HG02970 (cell line): Measurements from ENCODE around the gene ILKAP.

Experiments used
- ATAC-seq: cut with Tn5 transposase; IDR thresholded peaks from one replicate; pipeline ENCODE4 v1.9.1; 2021; ENCODE audit warnings: mild to moderate bottlenecking, moderate library complexity, moderate number of reproducible peaks; ENCODE audit not compliant: unreplicated experiment, low FRiP score

The ILKAP gene

DNA sequence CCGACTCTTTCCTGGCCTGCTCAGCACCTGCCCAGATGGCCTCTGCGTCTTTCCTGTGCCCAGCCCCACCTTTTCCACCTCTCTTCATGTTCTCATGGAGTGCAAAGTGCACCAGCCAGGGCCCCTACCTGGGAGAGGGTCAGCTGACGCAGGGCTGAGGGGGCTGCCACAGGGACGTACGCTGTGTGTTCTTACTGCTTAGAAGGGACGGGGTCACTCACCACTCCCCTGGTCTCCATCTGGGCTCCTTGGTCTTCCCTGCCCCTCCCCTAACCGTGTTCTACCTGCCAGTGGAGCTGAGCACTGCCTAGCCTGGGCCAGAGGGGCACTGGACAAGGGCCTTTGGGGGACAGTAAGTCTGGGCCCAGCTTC lies 36.2 kb downstream of the ILKAP start:
- no peak for ATAC-seq

DNA sequence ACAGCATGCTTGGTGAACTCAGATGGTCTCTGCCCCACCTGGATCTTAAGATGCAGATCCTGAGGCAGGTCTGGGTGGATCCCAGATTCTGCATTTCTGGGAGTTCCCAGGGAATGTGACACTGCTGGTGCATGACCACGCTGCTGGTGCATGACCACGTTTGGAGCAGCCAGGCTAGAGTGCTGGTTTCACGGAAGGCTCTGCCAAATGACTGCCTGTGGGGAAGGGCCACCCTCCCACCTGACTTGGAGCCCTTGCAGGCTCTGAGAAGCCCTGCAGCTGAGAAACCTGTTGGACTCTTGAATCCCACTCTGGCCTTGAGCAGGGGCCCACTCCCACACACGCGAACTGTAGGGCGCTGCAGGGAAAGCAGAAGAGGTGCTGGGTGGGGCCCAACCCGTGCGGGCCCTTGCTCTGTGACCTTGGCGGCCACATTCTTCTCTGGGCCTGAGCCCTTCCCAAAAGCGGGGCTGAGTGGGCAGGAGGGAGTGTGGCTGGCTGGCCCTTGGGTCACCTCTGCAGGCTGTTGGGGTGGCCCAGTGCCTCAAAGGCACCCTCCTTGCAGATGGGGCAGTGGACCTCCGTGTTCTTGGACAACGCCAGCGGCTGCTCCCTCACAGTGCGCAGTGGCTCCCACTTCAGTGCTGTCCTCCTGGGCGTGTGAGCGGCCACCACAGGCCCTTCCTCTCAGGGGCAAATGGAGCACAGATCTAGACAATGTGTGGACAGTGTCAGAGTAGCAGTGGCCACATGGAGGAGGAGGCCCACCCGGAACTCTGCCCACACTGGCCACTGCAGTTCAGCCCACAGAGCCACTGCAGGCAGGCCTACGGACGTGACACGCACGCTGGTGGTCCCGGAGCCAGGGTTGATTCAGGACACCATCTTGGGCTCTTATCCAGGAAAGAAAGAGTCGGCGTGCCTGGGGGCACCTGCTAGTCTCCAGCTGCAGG lies 36.8 kb downstream of the ILKAP start:
- ATAC-seq = no peak

GRCh38 chr2:238165288-238165921 lies 38.1 kb downstream of the ILKAP start:
- ATAC-seq = no peak

DNA sequence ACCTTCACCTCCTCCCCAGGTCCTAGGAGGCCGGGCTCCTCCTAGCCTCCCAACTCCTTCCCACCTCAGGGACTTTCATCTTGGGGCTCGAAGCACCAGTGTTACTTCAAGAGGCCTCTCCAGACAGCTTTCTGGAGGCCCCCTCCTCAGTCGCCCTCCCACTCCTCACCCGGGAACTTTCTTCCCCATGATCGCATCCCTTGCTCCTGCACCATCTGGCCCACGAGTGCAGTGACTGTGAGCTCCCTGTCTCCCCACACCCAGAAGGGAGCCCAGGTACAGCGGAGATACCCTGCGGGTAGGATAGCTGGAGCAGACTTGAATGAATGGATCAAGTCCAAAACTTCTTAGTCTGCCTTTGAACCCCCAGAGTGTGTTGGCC lies 38.6 kb downstream of the ILKAP start:
- no peak for ATAC-seq

DNA sequence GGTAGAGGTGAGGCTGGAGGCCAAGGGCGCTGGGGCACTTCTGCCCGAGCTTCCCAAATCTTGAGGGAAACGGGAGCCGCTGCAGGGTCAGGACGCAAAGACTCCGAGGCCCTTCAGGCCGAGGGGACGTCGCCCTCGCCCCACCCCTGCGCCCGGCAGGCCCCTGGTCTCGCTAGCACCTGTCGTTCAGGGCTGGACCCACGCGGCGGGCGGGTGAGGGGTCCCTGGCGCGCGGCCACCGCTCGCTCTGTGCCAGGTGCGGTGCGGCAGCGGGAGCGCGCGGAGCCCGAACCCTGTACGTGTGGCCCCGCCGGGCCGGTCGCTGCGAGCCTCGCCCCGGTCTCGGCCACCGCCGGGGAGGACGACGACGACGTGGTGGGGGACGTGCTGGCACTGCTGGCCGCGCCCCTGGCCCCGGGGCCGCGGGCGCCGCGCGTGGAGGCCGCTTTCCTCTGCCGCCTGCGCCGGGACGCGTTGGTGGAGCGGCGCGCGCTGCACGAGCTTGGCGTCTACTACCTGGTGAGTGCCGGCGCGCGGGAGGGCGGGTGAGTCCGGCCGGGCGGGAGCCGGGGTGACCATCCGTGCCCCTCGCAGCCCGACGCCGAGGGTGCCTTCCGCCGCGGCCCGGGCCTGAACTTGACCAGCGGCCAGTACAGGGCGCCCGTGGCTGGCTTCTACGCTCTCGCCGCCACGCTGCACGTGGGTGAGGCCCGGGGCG lies 39.9 kb downstream of the ILKAP start:
- ATAC-seq = no peak

- no peak for ATAC-seq
Observed at GRCh38 chr2:238162846-238163441, 40.6 kb downstream of the ILKAP start.

DNA sequence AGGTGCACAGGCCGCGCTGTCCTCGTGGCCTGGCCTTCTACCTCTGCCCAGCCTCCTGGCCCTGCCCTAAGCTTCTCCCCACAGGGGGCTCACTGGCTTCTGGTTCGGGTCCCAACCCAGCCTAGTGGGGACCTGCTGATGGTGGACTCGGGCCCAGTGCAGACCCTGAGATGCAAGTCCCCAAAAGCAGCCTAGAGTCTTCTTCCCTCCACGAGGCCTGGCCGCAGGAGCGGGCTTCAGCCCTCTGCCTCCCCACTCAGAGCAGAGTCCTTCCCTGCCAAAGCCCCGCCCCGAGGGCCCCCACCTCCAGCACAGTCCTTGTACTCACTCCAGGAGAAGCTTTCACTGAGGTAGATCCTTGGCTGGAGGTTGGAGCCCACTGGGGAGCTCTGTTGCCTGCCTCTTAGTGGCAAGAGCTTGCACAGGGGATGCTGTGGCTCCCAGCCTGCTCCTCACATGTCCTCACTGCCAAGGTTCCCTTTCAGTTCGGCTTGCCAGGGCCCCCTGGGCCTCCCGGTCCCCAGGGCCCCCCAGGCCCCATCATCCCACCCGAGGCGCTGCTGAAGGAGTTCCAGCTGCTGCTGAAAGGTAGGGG lies 41.1 kb downstream of the ILKAP start:
- no peak for ATAC-seq

GRCh38 chr2:238161291-238162051 lies 42.0 kb downstream of the ILKAP start:
- ATAC-seq = no peak

DNA sequence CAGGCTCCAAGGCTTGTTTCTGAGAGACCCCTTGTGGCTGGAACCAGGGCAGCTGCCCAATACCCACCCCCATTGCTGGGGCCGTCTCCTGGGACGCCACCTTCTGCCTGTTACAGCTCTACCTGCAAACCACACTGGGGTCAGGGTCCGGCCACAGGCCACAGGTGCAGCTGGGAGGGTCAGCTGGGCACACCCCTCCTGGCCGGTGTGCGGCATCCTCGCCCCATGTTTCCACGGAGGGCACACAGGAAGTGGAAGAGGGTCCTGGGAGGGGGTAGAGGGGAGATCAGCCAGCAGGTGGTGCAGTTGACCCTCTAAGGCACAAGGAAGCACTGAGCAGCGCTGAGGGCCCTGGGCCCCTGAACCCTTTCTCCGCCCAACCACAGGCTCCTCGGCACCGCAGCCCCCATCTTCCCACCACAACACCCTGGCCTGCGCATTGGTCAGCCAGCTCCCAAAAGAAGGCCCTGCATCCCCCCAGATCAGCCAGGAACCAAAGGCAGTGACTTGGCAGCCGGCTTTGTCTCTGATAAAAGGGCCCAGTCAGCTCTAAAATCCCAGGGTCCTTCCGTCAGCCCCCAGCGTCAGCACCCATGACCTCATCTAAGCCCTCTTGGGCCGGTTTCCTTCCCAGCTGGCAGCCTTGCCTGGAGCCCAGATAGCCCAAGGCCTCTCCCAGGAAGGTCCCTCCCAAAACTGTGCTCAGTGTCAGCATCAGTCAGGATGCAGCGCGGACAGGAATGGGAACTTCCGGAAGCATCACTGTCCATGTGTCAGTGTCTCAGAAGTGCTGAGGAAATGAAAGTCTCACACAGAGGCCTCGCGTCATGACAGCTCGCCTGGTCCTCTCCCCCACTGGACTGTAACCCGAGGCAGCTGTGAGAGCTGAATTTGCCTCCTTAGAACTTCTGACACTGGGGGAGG lies 43.0 kb downstream of the ILKAP start:
- no peak for ATAC-seq

DNA sequence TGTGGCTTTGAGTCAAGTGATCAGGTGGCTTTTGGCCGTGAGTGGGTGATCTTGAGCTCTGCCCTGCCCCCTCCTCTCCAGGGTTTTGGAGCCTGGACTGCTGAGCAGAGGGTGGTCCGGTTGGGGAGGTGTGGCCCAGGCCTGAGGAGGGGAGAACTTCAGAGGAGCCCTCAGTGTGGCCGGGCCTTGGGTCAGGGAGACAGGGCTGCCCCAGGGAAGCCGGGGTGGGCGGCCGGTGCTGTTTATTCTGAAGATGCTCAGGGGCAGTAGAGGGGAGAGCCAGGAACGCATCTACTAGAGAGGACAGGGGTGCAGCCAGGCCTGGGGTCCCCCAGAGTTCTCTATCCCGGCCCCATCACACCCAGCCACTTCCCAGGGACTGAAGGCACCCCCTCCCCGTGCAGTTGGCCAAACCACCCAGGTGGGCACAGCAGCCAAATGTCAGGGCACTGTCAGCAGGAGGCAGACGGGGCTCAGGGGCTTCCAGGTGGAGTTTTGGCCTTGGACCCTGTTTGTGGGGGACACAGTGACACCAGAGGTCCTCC lies 43.8 kb downstream of the ILKAP start:
- no peak for ATAC-seq

- ATAC-seq = no peak
Observed at GRCh38 chr2:238159071-238159539, 44.4 kb downstream of the ILKAP start.

- no peak for ATAC-seq
Observed at GRCh38 chr2:238158509-238159070, 44.9 kb downstream of the ILKAP start, which contains the start of gene ERFE. Gene ERFE, plus strand, starts transcription at chr2:238158970. Its CDS starts 38 bp downstream, at chr2:238159008.

- no peak for ATAC-seq
Observed at GRCh38 chr2:238158018-238158508, 45.4 kb downstream of the ILKAP start.

DNA sequence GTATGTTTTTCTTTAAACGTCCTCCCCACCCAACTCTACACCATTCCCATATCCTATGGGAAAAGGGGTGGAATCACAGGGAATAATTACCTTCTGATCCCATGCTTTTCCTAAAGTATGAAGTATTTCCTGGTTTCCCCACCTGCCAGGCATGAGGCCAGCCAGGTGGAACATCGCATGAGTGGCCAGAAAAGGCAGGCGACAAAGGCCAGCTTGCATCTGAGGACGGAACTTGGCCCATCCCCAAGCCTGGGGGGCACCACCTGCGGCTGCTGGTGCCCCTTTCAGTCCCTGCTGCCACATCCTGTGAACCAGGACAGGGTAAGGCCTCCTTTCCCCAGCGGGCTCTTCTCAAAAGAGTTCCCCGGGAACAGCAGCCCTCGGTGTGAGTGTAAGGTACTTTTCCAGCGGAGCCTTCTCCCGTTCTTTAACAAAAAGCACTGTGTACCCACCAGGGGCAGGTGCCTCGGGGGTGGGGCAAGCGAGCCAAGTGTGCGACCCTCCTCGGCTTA lies 45.9 kb downstream of the ILKAP start:
- ATAC-seq = no peak

- no peak for ATAC-seq
Observed at GRCh38 chr2:238155761-238156694, 47.5 kb downstream of the ILKAP start.

GRCh38 chr2:238155051-238155760 lies 48.3 kb downstream of the ILKAP start:
- ATAC-seq = no peak
